ENCODE results near the gene UGT2B11.
"Not testable (repeated sequence)": the region's sequence is repeated elsewhere in the genome, so short reads cannot be mapped to it uniquely, and the experiment has no call there.

The UGT2B11 gene

DNA sequence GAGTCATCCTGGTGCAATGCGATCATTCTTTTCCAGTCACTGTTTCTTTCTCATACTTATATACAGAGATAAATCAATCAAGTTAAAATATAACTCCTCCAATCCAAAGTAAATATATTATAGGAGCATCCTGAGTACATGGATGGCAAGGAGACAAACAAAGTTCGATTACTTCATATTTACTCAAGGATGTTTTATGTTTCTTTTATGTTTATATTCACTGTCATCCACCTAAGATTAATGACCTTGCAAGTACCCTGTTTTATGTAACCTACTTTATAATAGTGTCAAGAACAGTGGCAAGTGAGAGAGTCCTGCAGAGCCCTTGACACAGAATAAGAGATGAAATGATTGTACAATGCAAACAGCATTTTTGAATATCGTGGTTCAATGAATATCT lies at the start of gene UGT2B11:
Gene UGT2B11, minus strand, starts transcription at position 33 of the 400 bp plus-strand sequence. Its CDS starts 26 bp downstream, at position 7.
- no peak for DNase-seq

GRCh38 chr4:69253147-69253772 lies 38.7 kb upstream of the UGT2B11 start:
- DNase-seq: not testable (repeated sequence)

- DNase-seq: not testable (repeated sequence)
These were observed 36.3 kb upstream of the UGT2B11 start for GRCh38 chr4:69250884-69251283.

DNA sequence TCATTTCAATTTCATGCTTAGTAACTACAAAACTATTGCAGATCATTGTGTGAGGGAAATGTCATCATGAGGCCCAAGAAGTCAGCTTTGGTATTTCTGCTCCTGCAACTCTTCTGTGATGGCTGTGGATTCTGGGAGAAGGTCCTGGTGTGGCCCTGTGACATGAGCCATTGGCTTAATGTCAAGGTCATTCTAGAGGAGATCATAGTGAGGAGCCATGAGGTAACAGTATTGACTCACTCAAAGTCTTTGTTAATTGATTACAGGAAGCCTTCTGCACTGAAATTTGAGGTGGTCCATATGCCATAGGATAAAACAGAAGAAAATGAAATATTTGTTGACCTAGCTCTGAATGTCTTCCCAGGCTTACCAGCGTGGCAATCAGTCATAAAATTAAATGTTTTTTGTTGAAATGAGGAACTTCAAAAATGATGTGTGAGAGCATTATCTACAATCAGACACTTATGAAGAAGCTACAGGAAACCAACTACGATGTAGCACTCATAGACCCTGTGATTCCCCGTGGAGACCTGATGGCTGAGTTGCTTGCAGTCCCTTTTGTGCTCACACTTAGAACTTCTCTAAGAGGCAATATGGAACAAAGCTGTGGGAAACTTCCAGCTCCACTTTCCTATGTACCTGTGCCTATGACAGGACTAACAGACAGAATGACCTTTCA lies 28.2 kb upstream of the UGT2B11 start:
- not testable (repeated sequence) for DNase-seq

- DNase-seq: not testable (repeated sequence)
These were observed 27.2 kb upstream of the UGT2B11 start for GRCh38 chr4:69241746-69242145.

DNA sequence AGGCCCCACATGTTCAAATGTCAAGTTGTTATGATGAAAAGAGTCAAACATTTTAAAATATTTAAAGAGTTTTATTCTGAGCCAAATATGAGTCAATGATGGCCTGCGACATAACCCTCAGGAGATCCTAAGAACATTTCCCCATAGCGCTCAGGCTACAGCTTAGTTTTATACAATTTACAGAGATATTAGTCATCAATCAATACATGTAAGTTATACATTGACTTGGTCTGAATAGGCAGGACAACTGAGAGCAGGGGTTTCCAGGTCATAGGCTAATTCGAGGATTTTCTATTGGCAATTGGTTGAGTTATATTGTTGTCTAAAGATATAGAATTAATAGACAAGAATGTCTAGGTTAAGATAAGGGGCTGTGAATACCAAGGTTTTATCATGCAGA lies 26.2 kb upstream of the UGT2B11 start:
- not testable (repeated sequence) for DNase-seq

GRCh38 chr4:69239557-69240168 lies 25.1 kb upstream of the UGT2B11 start:
- peak; percentile 38 for DNase-seq

- no peak for DNase-seq
These were observed 24.5 kb upstream of the UGT2B11 start for GRCh38 chr4:69239092-69239491.

GRCh38 chr4:69224891-69225290 lies 10.3 kb upstream of the UGT2B11 start:
- no peak for DNase-seq

- peak; percentile 12 for DNase-seq
These were observed 8.7 kb upstream of the UGT2B11 start for GRCh38 chr4:69223277-69223676.

DNA sequence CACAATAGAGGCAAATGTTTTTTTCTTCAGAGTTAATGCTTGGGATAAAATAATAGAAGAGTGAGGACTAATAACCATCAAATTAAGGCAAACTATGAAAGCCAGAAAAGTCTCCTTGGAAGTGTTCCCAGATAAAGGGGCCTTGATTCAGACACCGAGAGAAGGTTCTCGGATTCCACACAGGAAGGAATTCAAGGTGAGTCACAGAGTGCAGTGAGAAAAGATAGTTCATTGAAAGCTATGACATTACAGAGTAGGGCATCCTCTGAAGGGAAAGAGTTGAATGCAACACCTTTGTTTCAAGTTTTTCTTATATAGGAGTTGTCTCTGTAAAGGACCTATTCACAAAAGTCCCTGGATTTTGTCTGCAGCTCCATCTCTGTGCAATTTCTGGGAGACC lies 3.9 kb upstream of the UGT2B11 start:
- not testable (repeated sequence) for DNase-seq

DNA sequence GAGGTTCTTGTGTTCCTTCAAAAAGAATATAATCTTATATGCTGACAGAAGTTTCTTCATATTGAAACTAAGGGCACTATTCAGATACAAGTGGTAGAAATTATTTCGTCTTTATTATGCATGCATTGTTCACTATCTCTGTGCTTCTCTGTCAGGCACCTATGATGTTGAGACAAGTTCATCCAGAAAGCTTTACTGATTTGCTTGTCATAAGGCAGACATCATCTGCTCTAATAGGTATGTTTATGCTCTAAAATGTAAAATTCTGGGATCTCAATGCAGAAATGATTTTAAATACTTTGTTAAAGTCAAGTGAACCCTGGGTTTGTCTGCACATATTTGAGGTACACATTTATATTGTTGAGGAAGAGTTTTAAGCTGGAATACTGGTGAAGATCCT lies 3.6 kb downstream of the UGT2B11 start:
- no peak for DNase-seq

DNA sequence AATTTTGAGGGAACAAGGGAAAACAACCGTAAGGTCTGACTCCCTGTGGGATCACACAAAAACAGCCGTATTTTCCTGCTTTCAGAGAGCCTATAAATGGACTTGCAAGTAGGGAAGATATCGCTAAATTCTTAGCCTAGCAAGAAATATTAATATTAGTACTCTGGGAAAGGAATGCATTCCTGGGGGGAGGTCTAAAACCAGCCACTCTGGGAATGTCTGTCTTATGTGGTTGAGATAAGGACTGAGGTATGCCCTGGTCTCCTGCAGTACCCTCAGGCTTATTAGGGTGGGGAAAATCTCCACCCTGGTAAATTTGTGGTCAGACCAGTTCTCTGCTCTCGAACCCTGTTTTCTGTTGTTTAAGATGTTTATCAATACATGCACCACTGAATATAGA lies 16.0 kb downstream of the UGT2B11 start:
- DNase-seq: not testable (repeated sequence)

DNA sequence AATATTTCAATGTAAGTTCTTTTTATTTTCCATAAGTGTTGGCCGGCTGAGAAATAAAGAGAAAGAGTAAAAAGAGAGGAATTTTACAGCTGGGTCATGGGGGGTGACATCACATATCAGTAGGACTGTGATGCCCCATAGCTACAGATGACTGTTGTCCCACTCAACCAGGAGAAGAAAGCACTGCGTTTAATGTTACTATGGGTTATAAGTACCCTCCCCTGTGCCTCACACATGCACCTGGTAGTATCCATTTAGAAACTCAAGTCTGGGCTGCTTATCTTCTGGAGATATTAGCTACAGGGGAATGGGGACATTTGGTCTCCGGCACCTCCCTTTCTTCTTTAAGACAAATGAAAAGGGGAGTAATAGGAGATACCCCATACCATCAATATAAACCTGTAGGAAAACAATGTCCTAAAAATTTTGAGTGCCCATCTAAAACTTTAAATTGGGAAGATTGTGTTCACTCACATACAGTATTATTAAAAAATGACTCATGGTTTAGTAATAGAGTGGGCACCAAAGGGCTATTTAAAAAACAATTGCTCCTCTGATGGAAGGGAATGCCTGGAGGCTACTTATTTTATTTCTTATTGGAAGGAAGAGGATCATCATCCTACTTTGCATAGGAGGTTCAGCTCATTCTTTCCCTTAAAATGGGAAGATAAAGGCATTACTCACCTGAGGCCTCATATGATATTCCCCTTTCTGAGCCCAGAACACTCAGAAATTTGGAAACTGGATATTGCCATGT lies 18.2 kb downstream of the UGT2B11 start:
- DNase-seq: peak; percentile 83

GRCh38 chr4:69194166-69194565 lies 20.4 kb downstream of the UGT2B11 start:
- no peak for DNase-seq

- DNase-seq: not testable (repeated sequence)
These were observed 22.6 kb downstream of the UGT2B11 start for GRCh38 chr4:69191905-69192304.

DNA sequence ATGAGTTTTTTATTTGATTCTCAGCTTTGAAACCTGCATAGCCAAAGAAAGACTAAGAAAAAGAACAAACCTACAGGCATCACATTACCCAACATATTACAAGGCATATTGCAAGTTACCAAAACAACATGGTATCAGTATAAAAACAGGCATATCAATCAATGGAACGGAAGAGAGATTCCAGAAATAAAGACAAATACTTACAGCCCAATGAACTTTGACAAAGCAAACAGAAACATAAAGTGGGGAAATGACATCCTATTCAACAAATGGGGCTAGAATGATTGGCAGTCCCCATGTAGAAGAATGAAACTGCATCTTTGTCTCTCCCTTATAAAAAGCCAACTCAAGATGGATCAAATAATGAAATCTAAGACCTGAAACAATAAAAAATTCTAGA lies 23.9 kb downstream of the UGT2B11 start:
- not testable (repeated sequence) for DNase-seq

DNA sequence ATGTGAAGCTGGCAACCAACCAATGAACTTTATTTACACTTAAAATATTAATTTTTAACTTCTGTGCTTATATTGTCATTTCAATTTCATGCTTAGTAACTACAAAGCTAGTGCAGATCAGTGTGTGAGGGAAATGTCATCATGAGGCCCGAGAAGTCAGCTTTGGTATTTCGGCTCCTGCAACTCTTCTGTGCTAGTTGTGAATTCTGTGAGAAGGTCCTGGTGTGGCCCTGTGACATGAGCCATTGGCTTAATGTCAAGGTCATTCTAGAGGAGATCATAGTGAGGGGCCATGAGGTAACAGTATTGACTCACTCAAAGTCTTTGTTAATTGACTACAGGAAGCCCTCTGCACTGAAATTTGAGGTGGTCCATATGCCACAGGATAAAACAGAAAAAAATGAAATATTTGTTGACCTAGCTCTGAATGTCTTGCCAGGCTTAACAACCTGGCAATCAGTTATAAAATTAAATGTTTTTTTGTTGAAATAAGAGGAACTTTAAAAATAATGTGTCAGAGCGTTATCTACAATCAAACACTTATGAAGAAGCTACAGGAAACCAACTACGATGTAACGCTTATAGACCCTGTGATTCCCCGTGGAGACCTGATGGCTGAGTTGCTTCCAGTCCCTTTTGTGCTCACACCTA lies 32.9 kb downstream of the UGT2B11 start:
- DNase-seq: not testable (repeated sequence)

DNA sequence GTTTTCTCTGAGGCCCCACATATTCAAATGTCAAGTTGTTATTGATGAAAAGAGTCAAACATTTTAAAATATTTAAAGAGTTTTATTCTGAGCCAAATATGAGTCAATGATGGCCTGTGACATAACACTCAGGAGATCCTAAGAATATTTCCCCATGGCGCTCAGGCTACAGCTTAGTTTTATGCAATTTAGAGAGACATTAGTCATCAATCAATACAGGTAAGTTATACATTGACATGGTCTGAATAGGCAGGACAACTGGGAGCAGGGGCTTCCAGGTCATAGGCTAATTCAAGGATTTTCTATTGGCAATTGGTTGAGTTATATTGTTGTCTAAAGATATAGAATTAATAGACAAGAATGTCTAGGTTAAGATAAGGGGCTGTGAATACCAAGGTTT lies 34.7 kb downstream of the UGT2B11 start:
- not testable (repeated sequence) for DNase-seq

- not testable (repeated sequence) for DNase-seq
These were observed 35.8 kb downstream of the UGT2B11 start for GRCh38 chr4:69178751-69179205.

- DNase-seq: peak; percentile 71
These were observed 44.1 kb downstream of the UGT2B11 start for GRCh38 chr4:69170233-69171134.

- not testable (repeated sequence) for DNase-seq
These were observed 45.4 kb downstream of the UGT2B11 start for GRCh38 chr4:69169171-69169570.

Measured in NCI-H146 (cell line).